NCI-H1417 (cell line): ENCODE data around the gene CDR2L.
"Not testable (repeated sequence)": the region's sequence is repeated elsewhere in the genome, so short reads cannot be mapped to it uniquely, and the experiment has no call there.

ENCODE experiments used
- DNase-seq, 3 experiments: peaks; one replicate each; lab custom pipeline; 2025; lab: John Stamatoyannopoulos, UW

The CDR2L gene

GRCh38 chr17:74981318-74981978 is 6.0 kb upstream of the CDR2L start:
- DNase-seq: no peak

GRCh38 chr17:74981979-74982662 is 5.3 kb upstream of the CDR2L start:
- peak; percentile 79 to 89 (median 88) for DNase-seq

- peak in 1 of 3 experiments; percentile 77 for DNase-seq
Observed at GRCh38 chr17:74982663-74983313, 4.6 kb upstream of the CDR2L start.

GRCh38 chr17:74986206-74986576 is 1.2 kb upstream of the CDR2L start:
- no peak for DNase-seq

GRCh38 chr17:74987909-74988711 is 678 bp downstream of the CDR2L start:
- DNase-seq: peak; percentile 48 to 59 (median 54)

GRCh38 chr17:74990581-74991105 is 3.2 kb downstream of the CDR2L start:
- no peak for DNase-seq

- DNase-seq: no peak
Observed at GRCh38 chr17:74992223-74992622, 4.8 kb downstream of the CDR2L start.

- no peak for DNase-seq
Observed at GRCh38 chr17:74994440-74994839, 7.0 kb downstream of the CDR2L start.

- DNase-seq: no peak
Observed at GRCh38 chr17:74995847-74996246, 8.4 kb downstream of the CDR2L start.

GRCh38 chr17:74998783-74999182 is 11.4 kb downstream of the CDR2L start:
- no peak for DNase-seq

- no peak for DNase-seq
Observed at GRCh38 chr17:74999523-74999922, 12.1 kb downstream of the CDR2L start.

GRCh38 chr17:75001915-75002843 is 14.7 kb downstream of the CDR2L start:
- DNase-seq: no peak

- no peak for DNase-seq
Observed at GRCh38 chr17:75003070-75003956, 15.9 kb downstream of the CDR2L start.

- DNase-seq: no peak
Observed at GRCh38 chr17:75003957-75004355, 16.5 kb downstream of the CDR2L start.

- no peak for DNase-seq
Observed at GRCh38 chr17:75004371-75004770, 16.9 kb downstream of the CDR2L start.

GRCh38 chr17:75005291-75005690 is 17.9 kb downstream of the CDR2L start:
- no peak for DNase-seq

GRCh38 chr17:75006084-75006483 is 18.7 kb downstream of the CDR2L start:
- DNase-seq: not testable (repeated sequence)

- peak in 1 of 3 experiments; percentile 9 for DNase-seq
Observed at GRCh38 chr17:75006653-75007052, 19.2 kb downstream of the CDR2L start.

GRCh38 chr17:75008373-75008772 is 20.9 kb downstream of the CDR2L start:
- DNase-seq: peak in 2 of 3 experiments; percentile 42 to 65
